ENCODE results near the gene NHLRC4. TPM values are rescaled to one million over a fixed set of nuclear protein-coding genes. Genes with fewer than 3 reads are reported as not detected.

The NHLRC4 gene
- total and polyA plus RNA-seq, 5 donors from 2014 or later: 1.9 to 5.6 (median 4.5) TPM

GRCh38 chr16:616733-617586, 50.2 kb downstream of the NHLRC4 start:
- no peaks in the 10 kb centered on the region for H3K27me3 ChIP-seq (ENCODE audit: control insufficient read depth, insufficient read depth, low read length)
- H3K27ac ChIP-seq (ENCODE audit: insufficient read depth, low read length, poor library complexity, severe bottlenecking): no peak overlapping the region
- Mint-ChIP-seq H3K27me3 (no peaks in the 10 kb centered on the region), H3K36me3 (peaks cover 8% of the 10 kb centered on the region), H3K4me3 (no peak overlapping the region), H3K4me1 (peaks cover 0 to 1% (median 0%) of the 10 kb centered on the region in 4 donors), H3K27ac (peak overlapping the region in 1 of 3 donors; percentile 14), H3K9me3 (no peaks in the 10 kb centered on the region)
- no peaks in the 10 kb centered on the region for H3K4me1 ChIP-seq (ENCODE audit: control insufficient read depth, insufficient read depth, low read length, poor library complexity, severe bottlenecking)
- no peak overlapping the region for H3K4me3 ChIP-seq (ENCODE audit: low read depth, low read length)
- no peaks in the 10 kb centered on the region for H3K36me3 ChIP-seq (ENCODE audit: control insufficient read depth, insufficient read depth, low read length)
- H3K9me3 ChIP-seq (ENCODE audit: control insufficient read depth in 2 of 2, low read length in 2 of 2): no peaks in the 10 kb centered on the region
- no peak for ATAC-seq (ENCODE audit: low read depth in 2 of 2)
- no peak for DNase-seq

- no peak for DNase-seq
- no peak overlapping the region for H3K4me3 Mint-ChIP-seq
- peaks cover 0 to 1% (median 0%) of the 10 kb centered on the region in 4 donors for H3K4me1 Mint-ChIP-seq
- no peak for ATAC-seq (ENCODE audit: low read depth in 2 of 2)
- Histone ChIP-seq H3K36me3 (ENCODE audit: control insufficient read depth, insufficient read depth, low read length) (no peaks in the 10 kb centered on the region), H3K4me3 (ENCODE audit: low read depth, low read length) (no peak overlapping the region), H3K27me3 (ENCODE audit: control insufficient read depth, insufficient read depth, low read length) (no peaks in the 10 kb centered on the region), H3K9me3 (ENCODE audit: control insufficient read depth in 2 of 2, low read length in 2 of 2) (no peaks in the 10 kb centered on the region), H3K27ac (ENCODE audit: insufficient read depth, low read length, poor library complexity, severe bottlenecking) (no peak overlapping the region), H3K4me1 (ENCODE audit: control insufficient read depth, insufficient read depth, low read length, poor library complexity, severe bottlenecking) (no peaks in the 10 kb centered on the region)
- no peaks in the 10 kb centered on the region for H3K27me3 Mint-ChIP-seq
- H3K36me3 Mint-ChIP-seq: peaks cover 8% of the 10 kb centered on the region
- no peaks in the 10 kb centered on the region for H3K9me3 Mint-ChIP-seq
- H3K27ac Mint-ChIP-seq: no peak overlapping the region
These were observed 51.0 kb downstream of the NHLRC4 start for GRCh38 chr16:617855-618254.

Other genes starting within 250 kb of the NHLRC4 start
- gene AXIN1, start 214.3 kb upstream of the NHLRC4 start, total RNA-seq: 45.2 TPM
- gene AXIN1, start 214.3 kb upstream of the NHLRC4 start, polyA plus RNA-seq: 1 to 10 TPM; 1.1 to 2.9 (median 1.4) TPM
- 37.8 TPM for gene MRPL28, start 196.5 kb upstream of the NHLRC4 start, total RNA-seq
- gene MRPL28, start 196.5 kb upstream of the NHLRC4 start, polyA plus RNA-seq: 100 to 1,000 TPM in 1 of 4 donors, 10 to 100 TPM in 3; 63.0 to 109 (median 85.2) TPM
- 71.4 TPM for gene PGAP6, start 185.0 kb upstream of the NHLRC4 start, total RNA-seq
- gene PGAP6, start 185.0 kb upstream of the NHLRC4 start, polyA plus RNA-seq: 10 to 100 TPM in 3 of 4 donors, 1 to 10 TPM in 1; 7.8 to 45.3 (median 32.2) TPM
- gene NME4, start 169.8 kb upstream of the NHLRC4 start, total RNA-seq: 6.7 TPM
- 10 to 100 TPM; 16.2 to 29.8 (median 23.1) TPM for gene NME4, start 169.8 kb upstream of the NHLRC4 start, polyA plus RNA-seq
- 4.8 TPM for gene DECR2, start 165.1 kb upstream of the NHLRC4 start, total RNA-seq
- 1 to 10 TPM; 2.2 to 4.5 (median 2.7) TPM for gene DECR2, start 165.1 kb upstream of the NHLRC4 start, polyA plus RNA-seq
- gene RAB11FIP3, start 141.4 kb upstream of the NHLRC4 start, total RNA-seq: 34.5 TPM
- gene RAB11FIP3, start 141.4 kb upstream of the NHLRC4 start, polyA plus RNA-seq: 1 to 10 TPM; 1.0 to 2.8 (median 1.5) TPM
- gene CAPN15, start 39.3 kb upstream of the NHLRC4 start, total RNA-seq: 82.6 TPM
- gene CAPN15, start 39.3 kb upstream of the NHLRC4 start, polyA plus RNA-seq: 1 to 10 TPM; 3.0 to 8.5 (median 5.2) TPM
- gene PRR35, start 6.6 kb upstream of the NHLRC4 start, total RNA-seq: not detected
- gene PRR35, start 6.6 kb upstream of the NHLRC4 start, polyA plus RNA-seq: not detected
- 25.7 TPM for gene PIGQ, start 3.0 kb downstream of the NHLRC4 start, total RNA-seq
- 10 to 100 TPM; 11.6 to 15.3 (median 12.9) TPM for gene PIGQ, start 3.0 kb downstream of the NHLRC4 start, polyA plus RNA-seq
- 12.1 TPM for gene RAB40C, start 23.1 kb downstream of the NHLRC4 start, total RNA-seq
- 1 to 10 TPM; 6.8 to 9.6 (median 8.2) TPM for gene RAB40C, start 23.1 kb downstream of the NHLRC4 start, polyA plus RNA-seq
- 0.22 TPM for gene WFIKKN1, start 64.0 kb downstream of the NHLRC4 start, total RNA-seq
- gene WFIKKN1, start 64.0 kb downstream of the NHLRC4 start, polyA plus RNA-seq: not detected
- gene METTL26, start 69.3 kb downstream of the NHLRC4 start, total RNA-seq: 45.3 TPM
- gene METTL26, start 69.3 kb downstream of the NHLRC4 start, polyA plus RNA-seq: 100 to 1,000 TPM in 2 of 4 donors, 10 to 100 TPM in 2; 82.7 to 133 (median 102) TPM
- 10.5 TPM for gene MCRIP2, start 74.8 kb downstream of the NHLRC4 start, total RNA-seq
- 10 to 100 TPM; 18.0 to 23.1 (median 18.4) TPM for gene MCRIP2, start 74.8 kb downstream of the NHLRC4 start, polyA plus RNA-seq
- gene WDR90, start 82.4 kb downstream of the NHLRC4 start, total RNA-seq: 11.4 TPM
- gene WDR90, start 82.4 kb downstream of the NHLRC4 start, polyA plus RNA-seq: 1 to 10 TPM in 2 of 4 donors, under 1 TPM in 2; 0.89 to 2.5 (median 1.1) TPM
- 212 TPM for gene RHOT2, start 101.1 kb downstream of the NHLRC4 start, total RNA-seq
- gene RHOT2, start 101.1 kb downstream of the NHLRC4 start, polyA plus RNA-seq: 10 to 100 TPM; 34.3 to 47.1 (median 38.4) TPM
- gene RHBDL1, start 108.7 kb downstream of the NHLRC4 start, total RNA-seq: 3.2 TPM
- 1 to 10 TPM in 1 of 4 donors, under 1 TPM in 2, not detected in 1; 0.49 to 1.5 (median 0.88) TPM for gene RHBDL1, start 108.7 kb downstream of the NHLRC4 start, polyA plus RNA-seq
- 63.2 TPM for gene STUB1, start 113.4 kb downstream of the NHLRC4 start, total RNA-seq
- 100 to 1,000 TPM; 117 to 142 (median 135) TPM for gene STUB1, start 113.4 kb downstream of the NHLRC4 start, polyA plus RNA-seq
- 22.7 TPM for gene JMJD8, start 117.3 kb downstream of the NHLRC4 start, total RNA-seq
- gene JMJD8, start 117.3 kb downstream of the NHLRC4 start, polyA plus RNA-seq: 10 to 100 TPM; 29.2 to 36.2 (median 33.4) TPM
- gene WDR24, start 123.4 kb downstream of the NHLRC4 start, total RNA-seq: 8.9 TPM
- 10 to 100 TPM in 2 of 4 donors, 1 to 10 TPM in 2; 7.9 to 10.4 (median 10.0) TPM for gene WDR24, start 123.4 kb downstream of the NHLRC4 start, polyA plus RNA-seq
- 18.6 TPM for gene FBXL16, start 138.8 kb downstream of the NHLRC4 start, total RNA-seq
- 10 to 100 TPM in 1 of 4 donors, 1 to 10 TPM in 3; 8.5 to 10.5 (median 9.3) TPM for gene FBXL16, start 138.8 kb downstream of the NHLRC4 start, polyA plus RNA-seq
- 4.6 TPM for gene METRN, start 148.1 kb downstream of the NHLRC4 start, total RNA-seq
- 10 to 100 TPM; 14.3 to 24.1 (median 17.7) TPM for gene METRN, start 148.1 kb downstream of the NHLRC4 start, polyA plus RNA-seq
- 13.6 TPM for gene ANTKMT, start 154.1 kb downstream of the NHLRC4 start, total RNA-seq
- 10 to 100 TPM; 60.3 to 85.9 (median 64.4) TPM for gene ANTKMT, start 154.1 kb downstream of the NHLRC4 start, polyA plus RNA-seq
- 2.5 TPM for gene CCDC78, start 159.4 kb downstream of the NHLRC4 start, total RNA-seq
- gene CCDC78, start 159.4 kb downstream of the NHLRC4 start, polyA plus RNA-seq: under 1 TPM; 0.37 to 0.70 (median 0.43) TPM
- 15.6 TPM for gene HAGHL, start 160.1 kb downstream of the NHLRC4 start, total RNA-seq
- 1 to 10 TPM; 2.2 to 4.3 (median 3.2) TPM for gene HAGHL, start 160.1 kb downstream of the NHLRC4 start, polyA plus RNA-seq
- 42.6 TPM for gene CIAO3, start 174.0 kb downstream of the NHLRC4 start, total RNA-seq
- 10 to 100 TPM; 17.2 to 26.6 (median 19.7) TPM for gene CIAO3, start 174.0 kb downstream of the NHLRC4 start, polyA plus RNA-seq
- gene MSLN, start 193.7 kb downstream of the NHLRC4 start, total RNA-seq: not detected
- not detected for gene MSLN, start 193.7 kb downstream of the NHLRC4 start, polyA plus RNA-seq
- gene RPUSD1, start 221.4 kb downstream of the NHLRC4 start, total RNA-seq: 20.8 TPM
- 10 to 100 TPM; 22.3 to 24.9 (median 23.0) TPM for gene RPUSD1, start 221.4 kb downstream of the NHLRC4 start, polyA plus RNA-seq
- gene CHTF18, start 221.6 kb downstream of the NHLRC4 start, total RNA-seq: 28.8 TPM
- gene CHTF18, start 221.6 kb downstream of the NHLRC4 start, polyA plus RNA-seq: 1 to 10 TPM; 1.1 to 5.9 (median 2.8) TPM
- gene GNG13, start 233.7 kb downstream of the NHLRC4 start, total RNA-seq: not detected
- gene GNG13, start 233.7 kb downstream of the NHLRC4 start, polyA plus RNA-seq: not detected